ENCODE measurements around the gene CRY2.

Gene CRY2

GRCh38 chr11:45843158-45843924, 3.9 kb upstream of the CRY2 start:
- TF ChIP-seq, protein P1, sequence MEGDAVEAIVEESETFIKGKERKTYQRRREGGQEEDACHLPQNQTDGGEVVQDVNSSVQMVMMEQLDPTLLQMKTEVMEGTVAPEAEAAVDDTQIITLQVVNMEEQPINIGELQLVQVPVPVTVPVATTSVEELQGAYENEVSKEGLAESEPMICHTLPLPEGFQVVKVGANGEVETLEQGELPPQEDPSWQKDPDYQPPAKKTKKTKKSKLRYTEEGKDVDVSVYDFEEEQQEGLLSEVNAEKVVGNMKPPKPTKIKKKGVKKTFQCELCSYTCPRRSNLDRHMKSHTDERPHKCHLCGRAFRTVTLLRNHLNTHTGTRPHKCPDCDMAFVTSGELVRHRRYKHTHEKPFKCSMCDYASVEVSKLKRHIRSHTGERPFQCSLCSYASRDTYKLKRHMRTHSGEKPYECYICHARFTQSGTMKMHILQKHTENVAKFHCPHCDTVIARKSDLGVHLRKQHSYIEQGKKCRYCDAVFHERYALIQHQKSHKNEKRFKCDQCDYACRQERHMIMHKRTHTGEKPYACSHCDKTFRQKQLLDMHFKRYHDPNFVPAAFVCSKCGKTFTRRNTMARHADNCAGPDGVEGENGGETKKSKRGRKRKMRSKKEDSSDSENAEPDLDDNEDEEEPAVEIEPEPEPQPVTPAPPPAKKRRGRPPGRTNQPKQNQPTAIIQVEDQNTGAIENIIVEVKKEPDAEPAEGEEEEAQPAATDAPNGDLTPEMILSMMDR (IDR thresholded peaks at IDR 0.05; ENCODE audit: insufficient read depth, low read depth, low read length, missing control alignments) = peak; percentile 89
- peak overlapping the region; percentile 24; the same call in 1 of the 2 replicates for H3K4me3 ChIP-seq (ENCODE audit: low read depth, low read length)
- peak; percentile 88 for DNase-seq (ENCODE audit: low read depth)

- no peak overlapping the region for H3K4me3 ChIP-seq (ENCODE audit: low read depth, low read length)
- TF ChIP-seq, protein P1 (IDR thresholded peaks at IDR 0.05; ENCODE audit: insufficient read depth, low read depth, low read length, missing control alignments) = no peak
- no peak for DNase-seq (ENCODE audit: low read depth)
Measured at GRCh38 chr11:45844822-45845578, 2.3 kb upstream of the CRY2 start.

DNA sequence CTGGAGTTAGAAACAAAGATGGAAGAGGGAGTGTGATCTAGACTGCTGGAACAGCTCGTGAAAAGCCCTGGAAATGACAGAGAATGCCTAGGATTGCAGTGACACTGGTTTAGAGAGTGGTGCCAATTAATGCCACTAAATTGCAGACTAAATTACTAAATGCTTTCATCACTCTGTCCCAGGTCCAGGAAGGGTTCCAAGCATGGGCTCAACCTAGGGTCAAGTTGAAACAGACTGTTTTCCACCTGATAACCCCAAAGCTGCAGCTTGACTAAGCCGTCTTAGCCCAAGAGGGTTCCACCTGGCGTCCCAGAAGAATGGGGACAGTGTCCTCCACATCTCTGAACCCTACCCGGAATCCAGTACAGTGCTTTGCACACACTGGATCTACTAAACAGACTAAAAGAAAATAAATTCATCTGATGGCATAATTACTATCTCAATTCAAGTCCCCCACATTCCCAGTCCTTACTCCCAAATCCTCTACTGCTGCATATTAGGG, 1.1 kb upstream of the CRY2 start:
- TF ChIP-seq, protein P1 (IDR thresholded peaks at IDR 0.05; ENCODE audit: insufficient read depth, low read depth, low read length, missing control alignments) = no peak
- H3K4me3 ChIP-seq (ENCODE audit: low read depth, low read length) = no peak overlapping the region
- no peak for DNase-seq (ENCODE audit: low read depth)

- H3K4me3 ChIP-seq (ENCODE audit: low read depth, low read length) = peak overlapping the region; percentile 56
- TF ChIP-seq, protein P1 (IDR thresholded peaks at IDR 0.05; ENCODE audit: insufficient read depth, low read depth, low read length, missing control alignments) = peak; percentile 28
- DNase-seq (ENCODE audit: low read depth) = peak; percentile 70
Measured at GRCh38 chr11:45847911-45848316, 639 bp downstream of the CRY2 start.

- TF ChIP-seq, protein P1 (IDR thresholded peaks at IDR 0.05; ENCODE audit: insufficient read depth, low read depth, low read length, missing control alignments) = no peak
- H3K4me3 ChIP-seq (ENCODE audit: low read depth, low read length) = no peak overlapping the region
- DNase-seq (ENCODE audit: low read depth) = no peak
Measured at GRCh38 chr11:45848654-45849081, 1.4 kb downstream of the CRY2 start.

GRCh38 chr11:45850446-45850845, 3.2 kb downstream of the CRY2 start:
- H3K4me3 ChIP-seq (ENCODE audit: low read depth, low read length) = no peak overlapping the region
- no peak for DNase-seq (ENCODE audit: low read depth)
- TF ChIP-seq, protein P1 (IDR thresholded peaks at IDR 0.05; ENCODE audit: insufficient read depth, low read depth, low read length, missing control alignments) = no peak

All from GM12865 (cell line).